Mucosa of descending colon (tissue), 3 donors: ENCODE measurements around the gene PLEKHG3. TPM values are rescaled to one million over a fixed set of nuclear protein-coding genes. Genes with fewer than 3 reads are reported as not detected.

ENCODE experiments used
- ATAC-seq: fragments of 200-7000 bp; cut with Tn5 transposase; one replicate; pipeline ENCODE4 v1.9.1; 2020; ENCODE audit warnings: mild to moderate bottlenecking, moderate library complexity
- DNase-seq, 3 donors: peaks; one replicate each; pipeline ENCODE4 v3.0.0-alpha.2; 2020
- H3K36me3 ChIP-seq: fragments of 200-600 bp; one replicate; pipeline ENCODE4 v1.8.0; 2021; ENCODE audit warnings: low read depth, mild to moderate bottlenecking
- H3K4me1 ChIP-seq: fragments of 200-600 bp; one replicate; pipeline ENCODE4 v1.8.0; 2021; ENCODE audit warnings: low read depth, mild to moderate bottlenecking
- H3K4me3 ChIP-seq: fragments of 200-600 bp; one replicate; pipeline ENCODE4 v1.8.0; 2021; ENCODE audit warnings: mild to moderate bottlenecking
- H3K9me3 ChIP-seq: fragments of 200-600 bp; one replicate; pipeline ENCODE4 v1.8.0; 2021; ENCODE audit warnings: mild to moderate bottlenecking
- intact Hi-C, 2 donors: fragments of 100-400 bp; cut with DNase I in 1 of 2; cut with micrococcal nuclease in 1 of 2; formaldehyde crosslinking; loops; one replicate each; pipeline versions ENCODE4 v1.11.0 to v1.11.1; 2022; cut with DNase I, micrococcal nuclease
- total RNA-seq, 3 donors: library from RNA; stranded (reverse); fragmentation: NEBNext Ultra II Directional in 2 of 3; extraction: Animal tissue kit (Norgen Biotek cat#: 25700) in 2 of 3; gene quantifications; one replicate each; pipeline versions ENCODE4 v1.2.1 to v1.2.4, GENCODE V29; 2021 to 2023
- TF ChIP-seq, protein P1 (sequence below): fragments of 200-600 bp; IDR thresholded peaks from one replicate; pipeline ENCODE4 v1.8.0; 2022; ENCODE audit warnings: antibody characterized with exemption, mild to moderate bottlenecking
- donor health status: DM: no; HTN: no; CAD: no; lungs with moderate emphysema.
- donor health status: DM: no; HTN: no; CAD: no.
- donor health status: DM: no; HTN: yes; CAD: no.

PLEKHG3 gene
- total RNA-seq, 3 donors from 2014 or later = 72.0 to 96.6 (median 91.4) TPM

DNA sequence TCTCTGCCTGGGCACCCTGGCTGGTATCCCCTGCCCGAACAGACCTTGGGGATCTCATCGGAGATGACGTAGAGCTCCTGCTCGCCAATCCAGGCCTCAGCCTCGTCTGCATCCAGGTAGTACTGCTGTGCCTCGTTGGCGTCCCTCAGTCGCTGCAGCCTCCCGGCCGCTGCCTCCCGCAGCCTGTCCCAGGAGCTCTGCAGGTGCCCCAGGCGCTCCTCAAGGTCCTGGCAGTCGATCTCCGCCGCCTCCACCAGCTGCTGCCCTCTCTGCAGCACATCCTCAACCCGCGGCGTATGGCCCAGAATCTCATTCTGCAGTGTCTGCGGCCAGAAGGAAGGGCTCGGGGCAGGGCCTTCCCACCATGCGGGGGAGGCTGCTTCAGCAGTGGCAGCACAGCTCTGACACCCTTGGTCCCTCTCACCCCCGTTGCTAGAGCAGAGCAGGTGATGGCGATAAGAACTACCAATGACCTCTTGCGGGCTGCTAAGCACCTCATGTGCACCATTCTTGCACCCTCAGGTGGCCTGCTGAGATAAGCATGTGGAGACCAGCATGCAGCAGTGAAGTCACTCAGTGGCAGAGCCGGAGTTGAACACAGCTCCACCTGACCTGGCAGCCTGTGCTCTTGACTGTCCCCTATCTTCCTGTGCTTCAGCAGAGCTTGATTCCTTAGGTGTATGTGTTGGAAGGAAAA lies 71.0 kb downstream of the PLEKHG3 start:
- H3K4me1 ChIP-seq = no peaks in the 10 kb centered on the region
- ATAC-seq (no peak), DNase-seq (no peak)
- intact Hi-C loops = no loop called here
- H3K36me3 ChIP-seq = no peaks in the 10 kb centered on the region
- TF ChIP-seq, protein P1, sequence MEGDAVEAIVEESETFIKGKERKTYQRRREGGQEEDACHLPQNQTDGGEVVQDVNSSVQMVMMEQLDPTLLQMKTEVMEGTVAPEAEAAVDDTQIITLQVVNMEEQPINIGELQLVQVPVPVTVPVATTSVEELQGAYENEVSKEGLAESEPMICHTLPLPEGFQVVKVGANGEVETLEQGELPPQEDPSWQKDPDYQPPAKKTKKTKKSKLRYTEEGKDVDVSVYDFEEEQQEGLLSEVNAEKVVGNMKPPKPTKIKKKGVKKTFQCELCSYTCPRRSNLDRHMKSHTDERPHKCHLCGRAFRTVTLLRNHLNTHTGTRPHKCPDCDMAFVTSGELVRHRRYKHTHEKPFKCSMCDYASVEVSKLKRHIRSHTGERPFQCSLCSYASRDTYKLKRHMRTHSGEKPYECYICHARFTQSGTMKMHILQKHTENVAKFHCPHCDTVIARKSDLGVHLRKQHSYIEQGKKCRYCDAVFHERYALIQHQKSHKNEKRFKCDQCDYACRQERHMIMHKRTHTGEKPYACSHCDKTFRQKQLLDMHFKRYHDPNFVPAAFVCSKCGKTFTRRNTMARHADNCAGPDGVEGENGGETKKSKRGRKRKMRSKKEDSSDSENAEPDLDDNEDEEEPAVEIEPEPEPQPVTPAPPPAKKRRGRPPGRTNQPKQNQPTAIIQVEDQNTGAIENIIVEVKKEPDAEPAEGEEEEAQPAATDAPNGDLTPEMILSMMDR = no peak
- H3K9me3 ChIP-seq = no peaks in the 10 kb centered on the region
- H3K4me3 ChIP-seq = no peak overlapping the region

DNA sequence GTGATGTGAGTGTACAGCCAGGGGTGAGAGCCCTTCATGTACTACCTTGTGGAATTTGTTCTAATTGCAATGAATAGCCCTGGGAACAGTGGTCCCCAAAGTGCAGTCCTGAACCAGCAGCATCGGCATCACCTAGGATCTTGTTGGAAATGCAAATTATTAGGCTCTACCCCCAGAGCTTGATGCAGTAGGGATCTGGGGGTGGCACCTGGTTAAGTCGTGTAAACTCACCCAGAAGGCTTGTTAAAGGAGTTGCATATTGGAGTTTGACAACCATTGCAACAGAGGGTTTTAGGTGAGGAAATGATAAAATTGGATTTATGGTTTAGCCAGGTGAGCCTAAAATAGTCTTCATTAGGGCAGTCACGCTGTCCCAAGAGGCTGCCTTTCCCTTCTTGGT lies 73.2 kb downstream of the PLEKHG3 start:
- Histone ChIP-seq H3K9me3 (no peaks in the 10 kb centered on the region), H3K4me3 (no peak overlapping the region), H3K36me3 (no peaks in the 10 kb centered on the region), H3K4me1 (no peaks in the 10 kb centered on the region)
- no peak for ATAC-seq
- intact Hi-C loops = no loop called here
- DNase-seq = no peak
- TF ChIP-seq, protein P1 = no peak

DNA sequence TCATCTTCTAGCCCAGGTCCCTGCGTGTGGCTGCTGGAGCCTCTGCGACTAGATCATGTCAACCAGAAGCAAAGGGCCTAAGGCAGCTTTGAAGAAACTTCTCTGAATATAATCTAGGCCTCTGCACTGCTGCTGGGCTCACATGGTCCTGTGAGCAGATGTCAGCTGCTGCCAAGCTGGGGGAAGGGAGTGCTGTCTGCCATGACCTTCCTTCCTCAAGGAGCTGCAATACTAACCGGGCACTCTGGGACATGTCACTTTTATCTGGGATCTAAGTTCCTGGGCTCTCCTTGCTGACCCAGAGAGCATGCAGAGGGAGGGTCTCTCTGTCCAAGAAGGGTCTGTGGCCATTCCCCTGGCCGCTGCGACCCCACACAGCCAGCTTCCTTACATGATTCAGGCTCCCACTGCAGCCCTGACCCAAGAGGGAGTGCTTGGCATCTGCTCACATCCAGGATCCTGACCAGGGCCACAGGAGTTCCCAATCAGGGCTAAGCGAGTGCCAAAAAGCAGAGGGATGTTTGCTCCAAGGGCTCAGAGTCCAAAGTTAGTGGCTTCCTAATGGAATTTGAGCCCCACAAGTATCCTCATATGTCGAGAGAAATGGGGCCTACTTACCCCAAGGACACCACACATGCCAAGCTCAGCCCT lies 74.0 kb downstream of the PLEKHG3 start:
- Histone ChIP-seq H3K9me3 (no peaks in the 10 kb centered on the region), H3K36me3 (no peaks in the 10 kb centered on the region), H3K4me3 (no peak overlapping the region), H3K4me1 (no peaks in the 10 kb centered on the region)
- TF ChIP-seq, protein P1 = no peak
- ATAC-seq = no peak
- no peak for DNase-seq
- intact Hi-C loops = no loop called here

DNA sequence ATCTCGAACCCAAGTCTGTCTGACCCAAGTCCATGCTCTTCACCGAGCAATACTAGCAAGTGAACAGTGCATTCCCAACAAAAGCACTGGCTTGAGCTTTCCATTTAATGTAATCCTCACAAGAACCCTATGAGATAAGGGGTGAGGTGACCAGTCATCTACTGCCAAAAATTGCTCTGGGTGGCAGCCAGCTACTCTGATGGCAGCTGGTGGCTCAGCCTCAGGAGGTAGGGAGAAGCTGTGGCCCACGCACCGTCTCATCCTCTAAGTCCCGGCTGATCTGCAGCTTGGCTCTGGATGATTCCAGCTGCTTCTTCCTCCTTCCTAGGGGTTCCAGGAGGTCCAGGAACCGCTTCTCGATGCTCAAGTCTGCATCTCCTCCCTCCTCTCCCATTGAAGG lies 75.2 kb downstream of the PLEKHG3 start:
- intact Hi-C loops = no loop called here
- ATAC-seq (no peak), DNase-seq (no peak)
- TF ChIP-seq, protein P1 = no peak
- no peak overlapping the region for H3K4me3 ChIP-seq
- H3K9me3 ChIP-seq = no peaks in the 10 kb centered on the region
- no peaks in the 10 kb centered on the region for H3K36me3 ChIP-seq
- no peaks in the 10 kb centered on the region for H3K4me1 ChIP-seq

DNA sequence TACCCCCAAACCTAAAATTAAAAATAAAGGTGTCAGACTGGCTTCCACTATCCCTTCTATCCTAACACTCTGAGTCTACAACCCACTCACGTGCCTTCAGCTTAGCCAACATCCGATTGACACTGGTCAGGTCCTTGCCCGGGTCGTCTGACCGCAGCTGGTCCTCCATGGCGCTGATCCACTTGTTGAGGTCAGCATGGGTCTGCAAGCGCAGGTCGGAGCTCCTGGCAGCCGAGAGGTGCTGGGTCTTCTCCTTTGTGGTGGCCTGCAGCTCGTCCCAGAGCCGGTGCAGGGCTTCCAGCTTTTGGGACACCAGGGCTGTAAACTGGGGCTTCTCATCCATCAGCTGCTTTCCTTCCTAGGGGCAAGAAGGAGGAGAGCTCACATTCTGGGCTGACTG lies 78.0 kb downstream of the PLEKHG3 start:
- H3K36me3 ChIP-seq = no peaks in the 10 kb centered on the region
- DNase-seq (no peak), ATAC-seq (no peak)
- intact Hi-C loops = no loop called here
- TF ChIP-seq, protein P1 = no peak
- no peaks in the 10 kb centered on the region for H3K9me3 ChIP-seq
- no peak overlapping the region for H3K4me3 ChIP-seq
- H3K4me1 ChIP-seq = no peaks in the 10 kb centered on the region
